Sigmoid colon (tissue), 7 donors: ENCODE results near the gene ASH1L. TPM values are rescaled to one million over a fixed set of nuclear protein-coding genes. Genes with fewer than 3 reads are reported as not detected.

Experiments
- DNase-seq: peaks from one replicate; pipeline ENCODE4 v3.0.0-alpha.2; 2019
- H3K27ac ChIP-seq, 4 donors: fragments of 200-600 bp; sonication (generic); one replicate each; pipeline ENCODE4 v1.5.1; 2016 to 2019; ENCODE audit warnings: mild to moderate bottlenecking in 1 of 4
- H3K27me3 ChIP-seq, 3 donors: fragments of 200-600 bp; sonication (generic); one replicate each; pipeline ENCODE4 v1.5.1; 2019; ENCODE audit warnings: mild to moderate bottlenecking in 1 of 3
- H3K36me3 ChIP-seq, 4 donors: fragments of 200-600 bp; sonication (generic); one replicate each; pipeline ENCODE4 v1.5.1; 2016 to 2019
- H3K4me1 ChIP-seq, 4 donors: fragments of 200-600 bp; sonication (generic); one replicate each; pipeline ENCODE4 v1.5.1; 2017 to 2019
- H3K4me3 ChIP-seq, 4 donors: fragments of 200-600 bp; sonication (generic); one replicate each; pipeline ENCODE4 v1.5.1; 2017 to 2019; ENCODE audit warnings: mild to moderate bottlenecking in 2 of 4, moderate library complexity in 1 of 4
- H3K9me3 ChIP-seq, 4 donors: fragments of 200-600 bp in 3 of 4; sonication (generic) in 3 of 4; one replicate each; pipeline versions ENCODE4 v1.5.1 to v1.6.1; 2013 to 2019
- CTCF ChIP-seq, 4 experiments: fragments of 450-650 bp in 3 of 4; fragments of 200-600 bp in 1 of 4; IDR thresholded peaks; one replicate each; pipeline ENCODE4 v1.5.1; 2016 to 2019; ENCODE audit warnings: antibody characterized with exemption in 4 of 4, mild to moderate bottlenecking in 3 of 4, moderate library complexity in 2 of 4
- EP300 ChIP-seq, 4 donors: sonication (generic); formaldehyde crosslinking; IDR thresholded peaks; one replicate each; pipeline ENCODE4 v1.6.1; 2017; ENCODE audit warnings: antibody characterized with exemption in 4 of 4
- POLR2A ChIP-seq, 2 donors: fragments of 450-650 bp; IDR thresholded peaks; one replicate each; pipeline ENCODE4 v1.6.1; 2016; ENCODE audit warnings: antibody characterized with exemption in 2 of 2, mild to moderate bottlenecking in 2 of 2, moderate library complexity in 2 of 2
- POLR2AphosphoS5 ChIP-seq, 4 donors: sonication (generic); formaldehyde crosslinking; IDR thresholded peaks; one replicate each; pipeline ENCODE4 v1.6.1; 2017; ENCODE audit warnings: antibody characterized with exemption in 4 of 4
- WGBS, 2 donors: extraction: QIAGEN DNeasy Blood & Tissue Kit; methylation state at CpG; one replicate each; pipeline ENCODE4 v1.1.7; 2013; 5-methylcytosine and 5-hydroxymethylcytosine counted together
- intact Hi-C: fragments of 100-400 bp; cut with DNase I; formaldehyde crosslinking; loops from one replicate; pipeline ENCODE4 v1.15.1; 2023
- polyA plus RNA-seq, 3 donors: library from polyadenylated mRNA; stranded (reverse); fragments of 200-250 nt; gene quantifications; one replicate each; pipeline ENCODE4 v1.2.3, GENCODE V29; 2013
- total RNA-seq, 4 donors: library from RNA; depleted of rRNA; stranded (reverse); fragments of >200 nt; gene quantifications; one replicate each; pipeline ENCODE4 v1.1.0, GENCODE V29; 2016
- donor health status: healthy with polysubstance abuse.
- donor health status: Bipolar disorder and iron deficiency.
- donor health status: healthy.

The ASH1L gene
- total and polyA plus RNA-seq, 7 donors: 4.2 to 70.6 (median 62.4) TPM

GRCh38 chr1:155485945-155486344, 76.7 kb downstream of the ASH1L start:
- TF ChIP-seq EP300 (IDR thresholded peaks at IDR 0.05) (no peak), CTCF (IDR thresholded peaks at IDR 0.05) (no peak), POLR2A (IDR thresholded peaks at IDR 0.05) (no peak)
- no peak overlapping the region for H3K27ac ChIP-seq
- intact Hi-C loops: no loop called here
- no peaks in the 10 kb centered on the region for H3K27me3 ChIP-seq
- peaks cover 0 to 11% (median 9%) of the 10 kb centered on the region in 4 donors for H3K4me1 ChIP-seq
- no peak overlapping the region for H3K4me3 ChIP-seq
- peaks cover 0 to 11% (median 0%) of the 10 kb centered on the region in 4 donors for H3K36me3 ChIP-seq
- H3K9me3 ChIP-seq: no peaks in the 10 kb centered on the region
- no peak for DNase-seq

DNA sequence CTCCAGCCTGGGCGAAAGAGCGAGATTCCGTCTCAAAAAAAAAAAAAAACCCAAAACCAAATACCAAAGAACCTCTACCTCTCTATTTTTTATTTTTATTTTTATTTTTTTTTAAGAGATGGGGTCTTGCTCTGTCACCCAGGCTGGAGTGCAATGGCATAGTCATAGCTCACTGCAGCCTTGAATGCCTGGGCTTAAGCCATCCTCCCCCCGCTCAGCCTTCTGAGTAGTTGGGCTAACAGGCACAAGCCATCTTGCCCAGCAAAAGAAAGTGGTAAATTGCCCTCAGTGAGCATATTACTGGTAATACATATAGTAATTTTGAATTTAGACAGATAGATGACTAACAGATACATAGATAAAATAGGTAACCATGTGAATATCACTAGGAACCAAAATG, 77.4 kb downstream of the ASH1L start:
- Histone ChIP-seq H3K27me3 (no peaks in the 10 kb centered on the region), H3K4me3 (no peak overlapping the region), H3K9me3 (no peaks in the 10 kb centered on the region), H3K27ac (no peak overlapping the region), H3K36me3 (peaks cover 0 to 18% (median 0%) of the 10 kb centered on the region in 4 donors), H3K4me1 (peaks cover 0 to 11% (median 9%) of the 10 kb centered on the region in 4 donors)
- no peak for DNase-seq
- 98 to 99% methylated on average over 4 of the region's 4 CpGs for WGBS, 2 donors
- intact Hi-C loops: no loop called here
- TF ChIP-seq CTCF (IDR thresholded peaks at IDR 0.05): no peak
- no peak for TF ChIP-seq POLR2A (IDR thresholded peaks at IDR 0.05)
- no peak for TF ChIP-seq EP300 (IDR thresholded peaks at IDR 0.05)
- no peak for TF ChIP-seq POLR2AphosphoS5 (IDR thresholded peaks at IDR 0.05)

DNA sequence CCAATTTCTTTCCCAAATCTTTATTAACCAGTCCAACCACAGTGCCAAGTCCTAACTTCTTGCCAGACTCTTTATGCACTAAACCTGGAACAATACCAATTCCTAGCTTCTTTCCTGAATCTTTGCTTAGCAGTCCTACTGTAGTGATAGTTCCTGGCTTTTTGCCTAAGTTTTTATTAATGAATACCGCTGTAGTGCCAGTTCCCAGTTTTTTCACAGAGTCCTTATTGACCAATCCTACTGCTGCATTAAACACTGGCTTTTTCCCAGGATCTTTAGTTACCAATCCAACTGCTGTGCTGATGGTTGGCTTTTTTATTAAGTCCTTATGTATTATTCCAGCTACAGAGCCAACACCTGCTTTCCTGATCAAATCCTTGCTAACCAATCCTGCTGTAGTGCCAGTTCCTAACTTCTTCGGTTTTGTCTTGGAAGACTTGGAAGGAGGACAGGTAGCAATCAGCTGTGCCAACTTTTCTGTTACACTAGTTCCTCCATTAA, 80.8 kb downstream of the ASH1L start:
- no peaks in the 10 kb centered on the region for H3K9me3 ChIP-seq
- DNase-seq: no peak
- WGBS, 2 donors: 90 to 96% methylated on average over 2 of the region's 2 CpGs
- H3K36me3 ChIP-seq: peaks cover 0 to 25% (median 0%) of the 10 kb centered on the region in 4 donors
- no peaks in the 10 kb centered on the region for H3K27me3 ChIP-seq
- intact Hi-C loops: no loop called here
- no peak for TF ChIP-seq EP300 (IDR thresholded peaks at IDR 0.05)
- TF ChIP-seq POLR2A (IDR thresholded peaks at IDR 0.05): no peak
- TF ChIP-seq CTCF (IDR thresholded peaks at IDR 0.05): no peak
- no peak overlapping the region for H3K27ac ChIP-seq
- H3K4me3 ChIP-seq: no peak overlapping the region
- peaks cover 0 to 17% (median 9%) of the 10 kb centered on the region in 4 donors for H3K4me1 ChIP-seq

DNA sequence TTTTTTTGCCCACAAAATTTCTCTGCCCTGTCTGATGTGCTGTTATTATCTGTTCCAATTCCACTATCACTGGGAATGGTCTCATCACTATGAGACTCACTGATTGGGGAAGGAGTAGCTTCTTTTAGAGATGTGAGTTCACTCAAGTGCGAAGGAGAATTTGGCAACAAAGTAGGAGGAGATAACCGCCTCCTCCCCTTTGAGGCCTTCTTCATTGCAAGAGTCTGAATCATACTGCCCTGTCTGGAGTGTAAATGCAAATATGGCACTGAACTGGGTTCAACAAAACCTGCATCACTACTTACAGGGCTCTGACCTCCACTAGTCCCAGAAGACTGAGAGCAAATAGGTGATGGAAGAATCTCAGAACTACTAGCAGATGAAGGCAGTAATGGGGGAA, 83.4 kb downstream of the ASH1L start:
- TF ChIP-seq POLR2A (IDR thresholded peaks at IDR 0.05): no peak
- TF ChIP-seq EP300 (IDR thresholded peaks at IDR 0.05): no peak
- TF ChIP-seq POLR2AphosphoS5 (IDR thresholded peaks at IDR 0.05): no peak
- no peak for TF ChIP-seq CTCF (IDR thresholded peaks at IDR 0.05)
- Histone ChIP-seq H3K27me3 (no peaks in the 10 kb centered on the region), H3K27ac (no peak overlapping the region), H3K9me3 (no peaks in the 10 kb centered on the region), H3K4me3 (no peak overlapping the region), H3K4me1 (peaks cover 0 to 17% (median 9%) of the 10 kb centered on the region in 4 donors), H3K36me3 (peaks cover 0 to 25% (median 0%) of the 10 kb centered on the region in 4 donors)
- intact Hi-C loops: no loop called here
- WGBS, 2 donors: 88 to 93% methylated on average over 2 of the region's 2 CpGs
- no peak for DNase-seq

GRCh38 chr1:155478270-155478852, 84.2 kb downstream of the ASH1L start:
- Histone ChIP-seq H3K36me3 (peaks cover 0 to 25% (median 0%) of the 10 kb centered on the region in 4 donors), H3K9me3 (no peaks in the 10 kb centered on the region), H3K27ac (no peak overlapping the region), H3K27me3 (no peaks in the 10 kb centered on the region), H3K4me1 (peaks cover 0 to 17% (median 14%) of the 10 kb centered on the region in 4 donors), H3K4me3 (no peak overlapping the region)
- TF ChIP-seq POLR2A (IDR thresholded peaks at IDR 0.05): no peak
- no peak for TF ChIP-seq CTCF (IDR thresholded peaks at IDR 0.05)
- no peak for TF ChIP-seq EP300 (IDR thresholded peaks at IDR 0.05)
- TF ChIP-seq POLR2AphosphoS5 (IDR thresholded peaks at IDR 0.05): no peak
- intact Hi-C loops: no loop called here
- 95 to 98% methylated on average over 8 of the region's 8 CpGs for WGBS, 2 donors
- DNase-seq: no peak
